HL-60 (cell line): ENCODE measurements around the gene SYP.

Experiments
- CTCF ChIP-seq: IDR thresholded peaks from one replicate; pipeline ENCODE4 v1.5.1; 2011; ENCODE audit warnings: low read length, control low read depth, inconsistent platforms; ENCODE audit not compliant: insufficient read depth
- GABPA ChIP-seq: IDR thresholded peaks from 2 replicates; pipeline ENCODE4 v1.6.1; 2012; ENCODE audit warnings: low read depth
- POLR2AphosphoS5 ChIP-seq: IDR thresholded peaks from 2 replicates; pipeline ENCODE4 v1.6.1; 2012; ENCODE audit warnings: low read depth
- REST ChIP-seq: IDR thresholded peaks from 2 replicates; pipeline ENCODE4 v1.6.1; 2012; ENCODE audit warnings: low read depth; ENCODE audit not compliant: insufficient replicate concordance
- SPI1 ChIP-seq: IDR thresholded peaks from 2 replicates; pipeline ENCODE4 v1.6.1; 2012; ENCODE audit warnings: low read depth, mild to moderate bottlenecking, borderline replicate concordance

- TF ChIP-seq CTCF = no peak
- TF ChIP-seq REST = no peak
- no peak for TF ChIP-seq POLR2AphosphoS5
- no peak for TF ChIP-seq GABPA
- TF ChIP-seq SPI1 = no peak
These were observed 4.7 kb upstream of the SYP start for GRCh38 chrX:49204709-49205108.
